Prostate gland (tissue), 2 donors: ENCODE measurements around the gene HRAS. TPM values are rescaled to one million over a fixed set of nuclear protein-coding genes. Genes with fewer than 3 reads are reported as not detected.

Experiments
- DNase-seq: peaks from one replicate; pipeline ENCODE4 v3.0.0-alpha.2; 2019; ENCODE audit warnings: low spot score
- H3K27ac ChIP-seq, 2 donors: fragments of 200-600 bp; sonication (generic); 2 replicates each; pipeline ENCODE4 v1.5.1; 2017 to 2019
- H3K27me3 ChIP-seq: fragments of 200-600 bp; sonication (generic); replicated peaks from 2 replicates; pipeline ENCODE4 v1.5.1; 2019; ENCODE audit not compliant: insufficient read depth
- H3K36me3 ChIP-seq, 2 donors: fragments of 200-600 bp; sonication (generic); 1 replicate in 1 of 2; 2 replicates in 1 of 2; pipeline versions ENCODE4 v1.5.1 to v1.8.1; 2017 to 2019
- H3K4me1 ChIP-seq: fragments of 200-600 bp; sonication (generic); replicated peaks from 2 replicates; pipeline ENCODE4 v1.5.1; 2019
- H3K4me3 ChIP-seq, 2 donors: fragments of 200-600 bp; sonication (generic); 2 replicates each; pipeline ENCODE4 v1.5.1; 2017 to 2019
- H3K9me3 ChIP-seq: fragments of 200-600 bp; sonication (generic); 2 replicates; pipeline ENCODE4 v1.5.1; 2017
- CTCF ChIP-seq, 4 experiments: fragments of 200-600 bp in 2 of 4; fragments of 450-650 bp in 2 of 4; sonication (generic) in 2 of 4; IDR thresholded peaks; 1 replicate in 3 of 4; 2 replicates in 1 of 4; pipeline ENCODE4 v1.5.1; 2016 to 2019; ENCODE audit warnings: antibody characterized with exemption in 4 of 4, mild to moderate bottlenecking in 2 of 4, moderate library complexity in 2 of 4
- POLR2A ChIP-seq: fragments of 450-650 bp; IDR thresholded peaks from one replicate; pipeline ENCODE4 v1.6.1; 2016; ENCODE audit warnings: antibody characterized with exemption, mild to moderate bottlenecking
- POLR2AphosphoS5 ChIP-seq: sonication (generic); formaldehyde crosslinking; IDR thresholded peaks from one replicate; pipeline ENCODE4 v1.6.1; 2017; ENCODE audit warnings: antibody characterized with exemption
- WGBS: methylation state at CpG from one replicate; pipeline ENCODE4 v1.1.5; 2018; 5-methylcytosine and 5-hydroxymethylcytosine counted together
- intact Hi-C: fragments of 100-400 bp; cut with DNase I; formaldehyde crosslinking; loops from one replicate; pipeline ENCODE4 v1.14.2; 2022
- total RNA-seq, 2 donors: library from RNA; depleted of rRNA; stranded (reverse); fragments of >200 nt; gene quantifications; one replicate each; pipeline ENCODE4 v1.1.0, GENCODE V29; 2016

The HRAS gene
- total RNA-seq, 2 donors from 2014 or later, result 47.0 to 62.8 TPM

DNA sequence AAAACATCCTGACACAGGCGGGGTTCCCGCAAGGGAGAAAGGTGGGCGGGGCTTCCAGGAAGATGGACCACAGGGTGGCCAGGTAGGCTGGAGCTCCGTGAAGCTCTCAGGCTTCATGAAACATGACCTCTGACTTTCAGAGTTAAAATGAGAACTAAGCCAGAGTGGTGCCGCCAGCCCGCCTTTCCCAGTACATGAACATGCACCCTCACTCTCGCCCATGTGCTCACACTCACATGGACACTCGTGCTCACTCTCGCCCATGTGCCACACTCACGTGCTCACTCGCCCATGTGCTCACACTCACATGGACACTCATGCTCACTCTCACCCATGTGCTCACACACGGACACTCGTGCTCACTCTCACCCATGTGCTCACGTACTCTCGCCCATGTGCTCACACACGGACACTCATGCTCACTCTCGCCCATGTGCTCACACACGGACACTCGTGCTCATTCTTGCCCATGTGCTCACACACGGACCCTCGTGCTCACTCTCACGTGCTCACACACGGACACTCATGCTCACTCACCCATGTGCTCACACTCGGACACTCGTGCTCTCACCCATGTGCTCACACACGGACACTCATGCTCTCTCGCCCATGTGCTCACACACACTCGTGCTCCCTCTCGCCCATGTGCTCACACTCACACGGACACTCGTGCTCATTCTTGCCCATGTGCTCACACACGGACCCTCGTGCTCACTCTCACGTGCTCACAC is 38.4 kb downstream of the HRAS start:
- Histone ChIP-seq H3K4me3 (no peak overlapping the region), H3K4me1 (no peaks in the 10 kb centered on the region), H3K9me3 (no peaks in the 10 kb centered on the region), H3K36me3 (peaks cover 17 to 47% of the 10 kb centered on the region in 2 donors), H3K27ac (no peak overlapping the region), H3K27me3 (no peaks in the 10 kb centered on the region)
- 96% methylated on average over 34 of the region's 34 CpGs for WGBS
- intact Hi-C loops, result no loop called here
- DNase-seq, result no peak
- TF ChIP-seq POLR2A, result no peak
- TF ChIP-seq POLR2AphosphoS5, result no peak
- TF ChIP-seq CTCF (IDR thresholded peaks at IDR 0.05), result no peak

GRCh38 chr11:495537-495931 is 39.8 kb downstream of the HRAS start:
- TF ChIP-seq POLR2A (no peak), POLR2AphosphoS5 (no peak), CTCF (IDR thresholded peaks at IDR 0.05) (no peak)
- H3K9me3 ChIP-seq, result no peaks in the 10 kb centered on the region
- peaks cover 17 to 41% of the 10 kb centered on the region in 2 donors for H3K36me3 ChIP-seq
- no peak overlapping the region for H3K27ac ChIP-seq
- DNase-seq, result no peak
- H3K27me3 ChIP-seq, result no peaks in the 10 kb centered on the region
- 71% methylated on average over 10 of the region's 10 CpGs for WGBS
- intact Hi-C loops, result no loop called here
- H3K4me3 ChIP-seq, result no peak overlapping the region
- no peaks in the 10 kb centered on the region for H3K4me1 ChIP-seq

GRCh38 chr11:494761-495536 is 40.4 kb downstream of the HRAS start:
- WGBS, result 84% methylated on average over 37 of the region's 37 CpGs
- Histone ChIP-seq H3K27ac (no peak overlapping the region), H3K36me3 (peaks cover 13 to 35% of the 10 kb centered on the region in 2 donors)

DNA sequence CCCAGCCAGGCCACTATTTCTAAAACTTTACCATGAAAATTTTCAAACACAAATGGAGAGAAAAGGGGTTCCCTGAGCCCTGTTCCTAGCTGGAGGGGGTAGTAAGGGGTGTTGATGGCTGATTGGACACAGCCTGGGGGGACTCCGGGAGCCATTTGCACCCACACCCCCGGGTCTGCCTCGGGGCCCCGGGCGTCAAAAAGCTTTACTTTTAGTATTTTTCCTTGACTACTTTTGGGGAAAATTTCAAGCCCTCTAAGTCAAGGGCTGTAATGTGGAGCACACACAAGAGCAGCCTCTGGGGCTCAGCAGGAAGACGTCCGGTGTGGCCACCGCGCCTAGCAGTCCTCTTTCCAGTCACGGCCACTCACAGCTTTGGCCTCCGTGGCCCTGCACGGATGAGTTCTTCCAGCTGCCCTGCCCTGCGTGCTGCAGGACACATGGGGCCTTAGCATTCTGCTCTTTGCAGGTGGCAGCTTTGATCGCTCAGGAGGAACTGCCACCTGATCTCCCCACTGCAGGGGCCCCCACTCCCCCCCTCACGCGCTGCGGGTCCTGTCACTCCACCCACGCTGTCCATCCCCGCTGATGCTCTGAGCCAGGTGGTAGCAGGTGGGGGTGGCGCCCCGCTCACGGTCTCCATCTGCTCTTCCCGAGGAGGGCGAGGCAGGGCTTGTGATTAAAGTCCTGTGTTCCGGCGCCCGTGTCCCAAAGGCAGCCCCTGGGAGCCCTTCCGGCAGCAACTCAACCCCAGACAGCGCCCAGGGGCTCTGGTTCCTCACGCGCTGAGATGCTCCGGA is 42.7 kb downstream of the HRAS start:
- Histone ChIP-seq H3K4me3 (no peak overlapping the region), H3K36me3 (peaks cover 0 to 12% of the 10 kb centered on the region in 2 donors), H3K9me3 (no peaks in the 10 kb centered on the region), H3K27ac (no peak overlapping the region), H3K4me1 (no peaks in the 10 kb centered on the region), H3K27me3 (no peaks in the 10 kb centered on the region)
- TF ChIP-seq CTCF (IDR thresholded peaks at IDR 0.05), result no peak
- TF ChIP-seq POLR2AphosphoS5, result no peak
- no peak for TF ChIP-seq POLR2A
- WGBS, result 78% methylated on average over 32 of the region's 32 CpGs
- DNase-seq, result no peak
- intact Hi-C loops, result no loop called here

More at GRCh38 chr11:494761-495536, 40.4 kb downstream of the HRAS start:
- no peaks in the 10 kb centered on the region for H3K27me3 ChIP-seq
- intact Hi-C loops, result no loop called here
- no peak for TF ChIP-seq POLR2A
- no peak for TF ChIP-seq POLR2AphosphoS5
- no peak for TF ChIP-seq CTCF (IDR thresholded peaks at IDR 0.05)
- H3K4me3 ChIP-seq, result no peak overlapping the region
- H3K4me1 ChIP-seq, result no peaks in the 10 kb centered on the region
- DNase-seq, result no peak
- H3K9me3 ChIP-seq, result no peaks in the 10 kb centered on the region
